Islet precursor cell (in vitro differentiated cells): ENCODE measurements around the gene VHLL.

ENCODE experiments used
- DNase-seq: peaks from one replicate; pipeline ENCODE4 v3.0.0-alpha.2; 2018

The VHLL gene

GRCh38 chr1:156289857-156290256, 9.2 kb downstream of the VHLL start:
- no peak for DNase-seq

- no peak for DNase-seq
Measured at GRCh38 chr1:156286061-156286460, 13.0 kb downstream of the VHLL start.

- DNase-seq: no peak
Measured at GRCh38 chr1:156285437-156285836, 13.7 kb downstream of the VHLL start.

- no peak for DNase-seq
Measured at GRCh38 chr1:156284757-156285156, 14.3 kb downstream of the VHLL start.

- DNase-seq: no peak
Measured at GRCh38 chr1:156284112-156284511, 15.0 kb downstream of the VHLL start, which contains the start of gene TMEM79. Gene TMEM79, plus strand, starts transcription at chr1:156284325. Its CDS starts 902 bp downstream, at chr1:156285227.

- no peak for DNase-seq
Measured at GRCh38 chr1:156283521-156283920, 15.6 kb downstream of the VHLL start.

- peak; percentile 99 for DNase-seq
Measured at GRCh38 chr1:156282479-156283222, 16.5 kb downstream of the VHLL start, which contains the start of gene SMG5. Gene SMG5, minus strand, starts transcription at chr1:156282825. Its CDS starts 145 bp downstream, at chr1:156282680.

GRCh38 chr1:156281693-156282478, 17.2 kb downstream of the VHLL start:
- no peak for DNase-seq

GRCh38 chr1:156281281-156281680, 17.8 kb downstream of the VHLL start:
- DNase-seq: no peak

GRCh38 chr1:156279837-156280236, 19.3 kb downstream of the VHLL start:
- DNase-seq: no peak

- no peak for DNase-seq
Measured at GRCh38 chr1:156276966-156277381, 22.1 kb downstream of the VHLL start.

- no peak for DNase-seq
Measured at GRCh38 chr1:156276532-156276931, 22.6 kb downstream of the VHLL start.

- no peak for DNase-seq
Measured at GRCh38 chr1:156270314-156270713, 28.8 kb downstream of the VHLL start.

- no peak for DNase-seq
Measured at GRCh38 chr1:156268336-156268735, 30.8 kb downstream of the VHLL start.

GRCh38 chr1:156266051-156266450, 33.1 kb downstream of the VHLL start:
- DNase-seq: no peak

- DNase-seq: no peak
Measured at GRCh38 chr1:156263288-156263655, 35.8 kb downstream of the VHLL start.

- DNase-seq: no peak
Measured at GRCh38 chr1:156262461-156263287, 36.4 kb downstream of the VHLL start.

- DNase-seq: peak; percentile 65
Measured at GRCh38 chr1:156260896-156261295, 38.2 kb downstream of the VHLL start.

- DNase-seq: no peak
Measured at GRCh38 chr1:156259805-156260204, 39.3 kb downstream of the VHLL start.

- DNase-seq: no peak
Measured at GRCh38 chr1:156258859-156259258, 40.2 kb downstream of the VHLL start.

- DNase-seq: no peak
Measured at GRCh38 chr1:156257711-156258110, 41.4 kb downstream of the VHLL start.

- DNase-seq: no peak
Measured at GRCh38 chr1:156253634-156254033, 45.5 kb downstream of the VHLL start.

GRCh38 chr1:156251527-156251926, 47.6 kb downstream of the VHLL start:
- DNase-seq: peak; percentile 97
